Left renal pelvis (tissue), 4 donors: ENCODE data around the gene WNT1. TPM values are rescaled to one million over a fixed set of nuclear protein-coding genes. Genes with fewer than 3 reads are reported as not detected.

Experiments used
- DNase-seq, 4 donors: peaks; one replicate each; pipeline ENCODE4 v3.0.0-alpha.2; 2013; ENCODE audit warnings: low read depth in 4 of 4, low spot score in 3 of 4
- polyA plus RNA-seq, 4 donors: library from polyadenylated mRNA; unstranded; fragments of 120-200 nt; gene quantifications; one replicate each; pipeline ENCODE4 v1.2.1, GENCODE V29; 2013; ENCODE audit not compliant: insufficient read length in 4 of 4

Gene WNT1
- polyA plus RNA-seq, 4 donors = not detected

DNA sequence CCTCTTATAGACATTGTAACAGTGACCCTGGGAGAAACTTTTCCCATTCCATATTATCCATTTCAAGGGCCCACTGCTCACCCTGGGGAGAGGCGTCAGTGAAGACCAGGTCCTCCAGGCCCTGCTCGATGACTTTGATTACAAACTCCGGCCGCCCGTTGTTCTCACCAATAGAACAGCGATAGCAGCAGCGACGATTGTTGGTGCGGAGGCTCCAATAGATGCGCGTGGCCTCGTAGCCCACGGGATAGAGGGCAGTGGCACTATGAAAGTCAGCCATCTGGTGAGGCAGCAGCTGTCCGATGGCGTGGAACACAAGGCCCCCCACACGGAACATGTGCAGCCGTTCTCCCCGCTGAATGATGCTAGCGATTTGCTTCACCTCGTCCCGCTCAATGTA is 48.0 kb downstream of the WNT1 start:
- DNase-seq = no peak

DNA sequence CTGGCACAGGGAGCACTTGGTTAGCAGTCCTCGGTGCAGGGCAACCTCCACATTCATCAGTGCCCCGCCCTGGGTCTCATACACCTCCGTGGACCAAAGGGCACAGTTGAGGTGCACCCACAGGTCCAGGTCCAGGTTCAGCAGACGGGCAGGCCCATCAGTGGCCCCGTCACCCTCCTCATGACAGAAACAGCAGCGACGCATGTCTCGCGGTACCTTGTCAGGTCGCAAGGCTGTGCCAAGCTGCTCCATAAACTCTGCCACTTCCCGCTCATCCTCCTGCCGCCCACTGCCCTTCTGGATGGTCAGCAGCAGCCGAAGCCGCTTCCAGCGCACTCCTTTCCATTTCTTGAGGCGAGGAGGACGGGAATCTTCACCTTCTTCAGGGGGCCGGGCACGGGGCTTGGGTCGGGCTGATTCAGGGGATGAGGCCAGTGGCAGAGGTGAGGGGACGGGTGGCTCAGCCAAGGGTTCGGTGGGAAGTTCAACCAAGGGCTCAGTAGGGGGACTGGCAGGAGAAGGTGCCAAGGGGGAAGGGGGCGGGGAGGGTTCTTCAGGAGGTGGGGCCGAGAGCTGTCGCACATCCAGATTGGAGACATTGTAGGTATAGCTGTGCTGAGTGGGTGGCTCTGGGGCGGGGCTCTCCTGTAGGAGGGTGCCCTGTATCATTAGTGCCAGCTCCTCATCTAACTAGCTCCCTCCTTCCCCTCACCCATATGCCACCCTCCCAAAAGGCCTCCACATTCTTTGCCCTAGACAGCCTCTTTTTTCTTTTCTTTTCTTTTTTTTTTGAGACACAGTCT is 48.8 kb downstream of the WNT1 start:
- no peak for DNase-seq

DNA sequence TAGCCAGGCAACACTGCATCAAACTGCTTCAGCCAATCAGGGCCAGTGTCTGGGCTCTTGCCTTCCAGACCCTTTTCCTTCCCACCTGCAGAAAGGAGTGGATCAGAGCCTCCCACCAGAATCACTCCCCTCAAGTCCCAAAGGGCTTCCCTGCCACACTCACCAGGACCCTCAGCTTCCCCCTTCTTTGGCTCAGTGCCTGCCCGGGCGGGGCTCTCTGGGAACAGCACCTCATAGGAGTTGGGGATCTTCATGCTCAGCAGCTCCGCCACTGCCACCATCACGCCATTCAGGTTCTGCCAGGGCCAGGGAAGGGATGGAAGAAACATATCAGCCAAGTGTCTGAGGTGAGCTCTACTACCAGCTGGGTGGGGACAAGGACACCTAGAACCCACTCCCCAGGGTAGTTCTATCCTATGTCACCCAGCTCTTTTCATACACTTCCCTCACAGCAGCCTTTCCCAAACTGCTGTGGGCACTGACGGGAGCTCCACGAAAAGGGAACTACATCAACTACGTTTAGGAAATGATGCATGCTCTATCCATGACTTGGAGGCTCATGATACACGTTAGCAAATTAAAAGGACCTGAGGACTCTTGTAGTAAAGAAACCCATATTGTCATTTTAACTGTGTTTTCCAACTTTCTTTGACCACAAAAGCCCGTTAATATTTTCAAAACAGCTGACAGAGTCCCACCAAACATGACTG is 49.9 kb downstream of the WNT1 start:
- no peak for DNase-seq

DNA sequence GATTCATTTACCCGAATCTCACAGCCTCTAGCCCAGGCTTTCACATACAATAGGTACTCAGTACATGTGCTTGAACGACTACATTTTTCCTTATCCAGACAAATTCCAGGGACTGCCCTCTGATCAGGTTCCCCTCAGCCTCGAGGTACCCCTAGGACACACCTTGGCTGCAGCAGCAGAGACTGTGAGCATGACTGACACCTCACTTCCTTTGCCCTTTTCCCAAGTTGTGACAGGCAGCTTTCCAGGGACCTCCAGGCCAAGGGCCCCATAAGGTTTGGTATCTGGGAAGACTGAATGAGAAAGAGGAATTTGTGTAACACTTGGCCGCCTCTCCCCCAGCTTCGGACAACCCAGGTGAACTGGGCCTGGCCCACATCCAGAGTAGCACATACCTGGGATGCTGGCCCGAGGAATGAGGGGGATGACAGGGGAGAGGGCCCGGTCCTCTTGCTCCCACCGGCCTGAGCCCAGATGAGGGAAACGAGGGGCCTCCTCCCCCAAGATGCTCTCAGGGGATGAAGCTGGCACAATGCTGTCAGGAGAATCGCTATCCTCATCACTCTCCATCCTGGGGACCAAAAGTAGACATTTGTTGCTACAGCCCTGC is 50.6 kb downstream of the WNT1 start:
- DNase-seq = no peak

DNA sequence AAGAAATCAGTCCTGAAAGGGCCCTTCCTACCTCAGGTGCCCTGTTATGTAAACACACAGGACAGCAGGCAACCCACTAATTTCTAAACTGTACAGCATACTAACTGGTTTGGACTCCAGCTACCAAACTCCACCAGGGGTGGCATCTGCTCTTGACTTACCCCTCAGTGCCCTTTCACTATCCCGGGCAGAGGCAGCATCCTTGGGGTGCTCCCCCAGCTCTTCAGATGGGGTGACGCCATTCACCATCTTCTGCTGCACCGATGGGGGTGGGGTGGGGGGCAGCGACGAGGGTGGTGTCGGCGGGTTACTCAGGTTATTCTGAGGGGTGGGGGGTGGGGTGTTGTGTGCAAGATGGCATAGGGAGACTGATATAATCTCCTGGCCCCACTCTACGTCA is 52.0 kb downstream of the WNT1 start:
- DNase-seq = no peak

DNA sequence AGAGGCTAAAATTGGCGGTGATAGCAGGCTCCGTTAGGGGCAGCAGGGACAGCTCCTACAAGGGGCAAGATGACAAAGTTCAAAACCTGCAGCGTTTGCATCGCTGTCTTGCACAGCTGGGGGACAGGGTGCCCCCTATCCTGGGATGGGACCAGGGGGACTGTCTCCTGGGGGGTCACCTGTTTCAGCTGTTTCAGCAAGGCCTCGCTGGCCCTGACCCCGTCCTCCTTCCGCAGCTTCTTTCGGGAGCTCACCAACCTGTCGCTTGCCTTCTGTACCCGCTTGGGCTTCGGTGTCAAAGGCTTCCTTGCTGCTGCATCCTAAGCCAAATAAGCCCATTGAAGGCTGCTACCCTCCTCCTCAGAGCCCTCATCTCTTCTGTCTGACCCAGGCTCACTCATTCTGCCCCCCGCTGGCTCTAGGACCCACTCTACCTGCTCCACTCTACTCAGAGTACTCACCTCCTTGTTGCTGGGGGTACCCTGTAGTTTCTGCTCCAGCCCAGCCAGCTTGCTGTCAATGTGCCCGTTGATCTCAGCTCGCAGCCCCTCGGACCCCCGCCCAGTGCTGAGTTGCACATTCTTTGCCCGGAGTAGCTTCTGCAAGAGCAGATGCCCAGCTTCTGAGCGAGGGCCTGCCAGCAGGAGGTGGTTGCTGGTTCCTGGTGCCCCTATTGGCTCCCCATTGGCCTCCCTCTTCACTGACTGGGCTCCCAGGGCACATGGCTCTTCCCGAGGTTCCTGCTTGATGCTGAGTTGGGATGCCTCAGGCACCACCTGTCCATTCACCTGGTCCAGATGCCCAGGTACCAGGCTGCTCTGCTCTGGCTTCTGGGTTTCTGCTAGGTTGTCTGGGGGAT is 52.8 kb downstream of the WNT1 start:
- no peak for DNase-seq

DNA sequence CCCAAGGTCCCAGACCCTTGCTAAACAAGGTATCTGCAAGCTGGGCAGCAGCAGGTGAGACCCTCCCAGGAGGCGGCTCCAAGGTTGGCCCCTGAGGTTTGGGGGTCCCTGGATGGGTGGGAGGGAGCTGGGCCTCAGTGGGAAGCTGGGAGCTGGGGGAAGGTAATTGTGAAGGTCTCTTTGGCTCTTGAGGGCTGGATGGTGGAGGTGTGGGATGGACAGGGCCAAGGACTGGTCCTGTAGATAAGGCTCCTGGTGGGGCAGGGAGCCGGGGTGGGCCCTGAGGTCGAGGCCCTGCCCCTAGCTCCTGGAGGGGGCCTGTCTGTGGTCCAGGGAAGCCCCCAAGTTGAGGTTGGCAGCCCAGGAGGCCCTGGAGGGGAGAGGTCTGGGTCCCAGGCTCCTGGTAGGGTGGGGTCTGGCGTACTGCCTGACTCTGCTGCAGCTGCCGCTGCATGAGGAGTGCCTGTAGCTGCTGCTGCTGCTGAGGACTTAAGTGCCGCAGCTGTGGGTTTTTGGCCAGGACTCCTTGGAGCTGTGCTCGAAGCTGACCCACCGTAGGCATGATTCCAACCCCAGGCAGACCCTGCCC is 53.5 kb downstream of the WNT1 start:
- DNase-seq = no peak

Other genes with a start within 250 kb of the WNT1 start
- gene ADCY6, start 189.2 kb upstream of the WNT1 start, polyA plus RNA-seq = 100 to 1,000 TPM in 1 of 4 donors, 10 to 100 TPM in 3; 71.7 to 103 (median 80.4) TPM
- 10 to 100 TPM; 45.6 to 98.8 (median 62.3) TPM for gene CACNB3, start 159.8 kb upstream of the WNT1 start, polyA plus RNA-seq
- gene DDX23, start 126.2 kb upstream of the WNT1 start, polyA plus RNA-seq = 100 to 1,000 TPM in 2 of 4 donors, 10 to 100 TPM in 2; 86.1 to 106 (median 102) TPM
- gene RND1, start 112.5 kb upstream of the WNT1 start, polyA plus RNA-seq = 1 to 10 TPM; 2.5 to 6.0 (median 3.0) TPM
- gene FKBP11, start 52.8 kb upstream of the WNT1 start, polyA plus RNA-seq = 10 to 100 TPM; 11.6 to 44.7 (median 17.2) TPM
- gene ARF3, start 20.8 kb upstream of the WNT1 start, polyA plus RNA-seq = 100 to 1,000 TPM in 3 of 4 donors, 10 to 100 TPM in 1; 96.2 to 138 (median 130) TPM
- 1 to 10 TPM in 1 of 4 donors, under 1 TPM in 3; 0.11 to 4.4 (median 0.31) TPM for gene WNT10B, start 6.6 kb upstream of the WNT1 start, polyA plus RNA-seq
- gene DDN, start 21.1 kb downstream of the WNT1 start, polyA plus RNA-seq = 10 to 100 TPM in 3 of 4 donors, 1 to 10 TPM in 1; 1.2 to 83.4 (median 74.8) TPM
- gene PRKAG1, start 40.5 kb downstream of the WNT1 start, polyA plus RNA-seq = 10 to 100 TPM; 59.6 to 82.0 (median 78.1) TPM
- gene KMT2D, start 82.5 kb downstream of the WNT1 start, polyA plus RNA-seq = 10 to 100 TPM; 33.9 to 60.7 (median 44.0) TPM
- 1 to 10 TPM; 1.5 to 2.2 (median 2.1) TPM for gene RHEBL1, start 91.7 kb downstream of the WNT1 start, polyA plus RNA-seq
- under 1 TPM; 0.23 to 0.60 (median 0.44) TPM for gene DHH, start 116.5 kb downstream of the WNT1 start, polyA plus RNA-seq
- 100 to 1,000 TPM in 1 of 4 donors, 10 to 100 TPM in 3; 59.8 to 100 (median 80.3) TPM for gene LMBR1L, start 132.5 kb downstream of the WNT1 start, polyA plus RNA-seq
- 1,000 to 10,000 TPM; 1,017 to 1,115 (median 1,046) TPM for gene TUBA1B, start 153.1 kb downstream of the WNT1 start, polyA plus RNA-seq
- 1,000 to 10,000 TPM in 1 of 4 donors, 100 to 1,000 TPM in 3; 388 to 1,062 (median 458) TPM for gene TUBA1A, start 210.8 kb downstream of the WNT1 start, polyA plus RNA-seq